WERI-Rb-1 (cell line): Measurements from ENCODE around the gene FCRL4.

Source experiments
- DNase-seq: peaks from one replicate; pipeline ENCODE4 v3.0.0-alpha.2; 2020
- H3K27ac ChIP-seq: fragments of 250-450 bp; sonication (Bioruptor Pico); 2 replicates; pipeline ENCODE4 v1.5.1; 2020; ENCODE audit warnings: mild to moderate bottlenecking, moderate library complexity
- H3K27me3 ChIP-seq: fragments of 250-450 bp; sonication (Bioruptor Pico); 2 replicates; pipeline ENCODE4 v1.5.1; 2021; ENCODE audit warnings: mild to moderate bottlenecking, low read depth, moderate library complexity; ENCODE audit not compliant: insufficient read depth, severe bottlenecking
- H3K36me3 ChIP-seq: fragments of 250-450 bp; sonication (Bioruptor Pico); 2 replicates; pipeline ENCODE4 v1.5.1; 2020; ENCODE audit warnings: mild to moderate bottlenecking, moderate library complexity
- H3K4me3 ChIP-seq: 2 replicates; pipeline ENCODE4 v1.5.1; 2011; ENCODE audit warnings: low read depth, mild to moderate bottlenecking, control low read depth, low read length
- H3K9me3 ChIP-seq: fragments of 250-450 bp; sonication (Bioruptor Pico); 2 replicates; pipeline ENCODE4 v1.5.1; 2021; ENCODE audit warnings: mild to moderate bottlenecking, moderate library complexity; ENCODE audit not compliant: severe bottlenecking
- TF ChIP-seq, protein P1 (sequence below): IDR thresholded peaks from 2 replicates; pipeline ENCODE4 v1.5.1; 2011; ENCODE audit warnings: low read depth, mild to moderate bottlenecking, control low read depth, inconsistent platforms, low read length

FCRL4 gene

DNA sequence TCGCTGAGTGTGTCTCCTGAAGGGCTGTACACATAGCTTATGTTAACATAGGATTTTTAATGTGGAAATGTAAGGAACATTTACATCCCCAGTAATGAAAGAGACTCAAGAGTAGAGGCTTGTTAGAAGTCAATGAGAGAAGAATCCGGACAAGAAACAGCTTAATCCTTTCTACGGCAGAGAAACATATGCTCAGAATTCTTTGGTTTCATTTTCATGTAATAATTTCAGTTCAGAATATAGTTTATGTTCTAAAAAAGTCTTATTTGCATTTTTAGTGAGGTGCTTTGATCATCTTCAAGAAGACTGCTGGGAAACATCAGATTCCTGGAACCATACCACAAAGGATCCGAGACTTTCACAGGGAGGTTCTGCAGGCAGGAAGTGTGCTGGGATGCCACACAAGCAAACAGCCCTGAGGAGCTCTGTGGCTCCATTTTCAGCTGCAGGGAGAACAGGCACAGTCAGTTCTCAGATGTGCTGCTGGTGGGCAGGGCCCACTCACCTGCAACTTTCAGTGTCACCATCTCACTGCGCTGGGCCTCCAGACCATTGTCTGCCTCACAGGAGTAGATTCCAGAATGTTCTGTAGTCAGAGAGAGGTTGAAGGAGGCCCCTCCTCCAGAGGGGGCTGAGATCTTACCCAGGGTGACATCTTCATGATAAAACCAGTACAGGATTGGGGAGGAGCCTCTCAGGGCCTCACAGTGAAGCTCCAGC lies 74.0 kb downstream of the FCRL4 start:
- DNase-seq: no peak
- no peak overlapping the region for H3K27ac ChIP-seq

More for the DNA sequence above, 74.0 kb downstream of the FCRL4 start:
- no peaks in the 10 kb centered on the region for H3K36me3 ChIP-seq
- H3K4me3 ChIP-seq: no peak overlapping the region
- H3K27me3 ChIP-seq: no peaks in the 10 kb centered on the region
- TF ChIP-seq, protein P1, sequence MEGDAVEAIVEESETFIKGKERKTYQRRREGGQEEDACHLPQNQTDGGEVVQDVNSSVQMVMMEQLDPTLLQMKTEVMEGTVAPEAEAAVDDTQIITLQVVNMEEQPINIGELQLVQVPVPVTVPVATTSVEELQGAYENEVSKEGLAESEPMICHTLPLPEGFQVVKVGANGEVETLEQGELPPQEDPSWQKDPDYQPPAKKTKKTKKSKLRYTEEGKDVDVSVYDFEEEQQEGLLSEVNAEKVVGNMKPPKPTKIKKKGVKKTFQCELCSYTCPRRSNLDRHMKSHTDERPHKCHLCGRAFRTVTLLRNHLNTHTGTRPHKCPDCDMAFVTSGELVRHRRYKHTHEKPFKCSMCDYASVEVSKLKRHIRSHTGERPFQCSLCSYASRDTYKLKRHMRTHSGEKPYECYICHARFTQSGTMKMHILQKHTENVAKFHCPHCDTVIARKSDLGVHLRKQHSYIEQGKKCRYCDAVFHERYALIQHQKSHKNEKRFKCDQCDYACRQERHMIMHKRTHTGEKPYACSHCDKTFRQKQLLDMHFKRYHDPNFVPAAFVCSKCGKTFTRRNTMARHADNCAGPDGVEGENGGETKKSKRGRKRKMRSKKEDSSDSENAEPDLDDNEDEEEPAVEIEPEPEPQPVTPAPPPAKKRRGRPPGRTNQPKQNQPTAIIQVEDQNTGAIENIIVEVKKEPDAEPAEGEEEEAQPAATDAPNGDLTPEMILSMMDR: no peak
- peaks cover 9% of the 10 kb centered on the region for H3K9me3 ChIP-seq
